ENCODE results near the gene TP63.

The TP63 gene

DNA sequence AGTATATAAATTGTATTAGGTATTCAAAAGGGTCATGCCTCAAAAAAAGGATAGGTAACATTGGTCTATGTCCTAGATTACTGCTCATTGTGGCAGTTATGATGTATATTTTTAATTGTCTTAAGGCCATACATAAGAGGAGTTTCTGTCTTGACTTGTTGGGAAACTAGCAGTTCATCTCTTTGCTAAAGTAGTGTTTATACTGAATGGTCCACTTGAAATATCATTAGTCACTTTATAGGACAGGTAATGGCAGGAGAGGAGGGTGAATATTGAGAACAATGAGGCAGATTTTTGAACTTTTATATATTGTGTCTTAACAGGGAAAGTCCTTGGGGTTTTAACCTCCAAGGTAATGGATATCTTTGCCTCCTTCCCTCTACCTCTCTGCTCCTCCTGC, 58.4 kb downstream of the TP63 start:
- Histone ChIP-seq H3K79me1 (ENCODE audit: low read length) (no peaks in the 10 kb centered on the region), H3K23ac (ENCODE audit: low read length) (no peak overlapping the region), H2AK5ac (ENCODE audit: low read length) (no peak overlapping the region), H4K12ac (ENCODE audit: low read depth, low read length) (no peak overlapping the region), H2BK5ac (ENCODE audit: low read depth, low read length, poor library complexity) (no peak overlapping the region), H3K4me2 (ENCODE audit: low read length) (no peak overlapping the region), H3K4me3 (ENCODE audit: low read depth, low read length) (no peak overlapping the region), H3K4ac (ENCODE audit: low read depth, low read length) (no peak overlapping the region), H3K14ac (ENCODE audit: low read length) (no peak overlapping the region), H3K9ac (ENCODE audit: low read length) (no peak overlapping the region), H4K8ac (ENCODE audit: low read depth, low read length) (no peak overlapping the region), H3K27ac (ENCODE audit: low read depth, low read length) (no peak overlapping the region), H3K27me3 (ENCODE audit: insufficient read depth, low read length) (no peaks in the 10 kb centered on the region), H3K79me2 (ENCODE audit: control insufficient read depth, insufficient read depth, low read length, poor library complexity) (no peaks in the 10 kb centered on the region), H4K91ac (ENCODE audit: low read depth, low read length) (no peak overlapping the region), H3K4me1 (ENCODE audit: control insufficient read depth in 1 of 2, insufficient read depth in 2 of 2, low read length in 2 of 2) (no peaks in the 10 kb centered on the region), H2AFZ (ENCODE audit: insufficient read depth, low read length, poor library complexity) (no peak overlapping the region), H3K9me3 (ENCODE audit: insufficient read depth, low read depth, low read length) (no peaks in the 10 kb centered on the region), H3K36me3 (ENCODE audit: control insufficient read depth in 1 of 2, insufficient read depth in 2 of 2, low read length in 2 of 2) (no peaks in the 10 kb centered on the region), H2BK12ac (ENCODE audit: low read length) (no peak overlapping the region), H2BK120ac (ENCODE audit: insufficient read depth, low read length, poor library complexity) (no peak overlapping the region), H3K18ac (ENCODE audit: low read length) (no peak overlapping the region)
- no peak for DNase-seq

GRCh38 chr3:189690237-189690636, 59.0 kb downstream of the TP63 start:
- Histone ChIP-seq H3K23ac (ENCODE audit: low read length) (no peak overlapping the region), H4K8ac (ENCODE audit: low read depth, low read length) (no peak overlapping the region), H4K12ac (ENCODE audit: low read depth, low read length) (no peak overlapping the region), H2BK5ac (ENCODE audit: low read depth, low read length, poor library complexity) (no peak overlapping the region), H3K27me3 (ENCODE audit: insufficient read depth, low read length) (no peaks in the 10 kb centered on the region), H3K18ac (ENCODE audit: low read length) (no peak overlapping the region), H4K91ac (ENCODE audit: low read depth, low read length) (no peak overlapping the region), H3K79me1 (ENCODE audit: low read length) (no peaks in the 10 kb centered on the region), H3K9me3 (ENCODE audit: insufficient read depth, low read depth, low read length) (no peaks in the 10 kb centered on the region), H3K79me2 (ENCODE audit: control insufficient read depth, insufficient read depth, low read length, poor library complexity) (no peaks in the 10 kb centered on the region), H2BK120ac (ENCODE audit: insufficient read depth, low read length, poor library complexity) (no peak overlapping the region), H2AK5ac (ENCODE audit: low read length) (no peak overlapping the region), H3K4me1 (ENCODE audit: control insufficient read depth in 1 of 2, insufficient read depth in 2 of 2, low read length in 2 of 2) (no peaks in the 10 kb centered on the region), H3K27ac (ENCODE audit: low read depth, low read length) (no peak overlapping the region), H3K36me3 (ENCODE audit: control insufficient read depth in 1 of 2, insufficient read depth in 2 of 2, low read length in 2 of 2) (no peaks in the 10 kb centered on the region), H3K14ac (ENCODE audit: low read length) (no peak overlapping the region), H3K9ac (ENCODE audit: low read length) (no peak overlapping the region), H3K4ac (ENCODE audit: low read depth, low read length) (no peak overlapping the region), H3K4me2 (ENCODE audit: low read length) (no peak overlapping the region), H2AFZ (ENCODE audit: insufficient read depth, low read length, poor library complexity) (no peak overlapping the region), H3K4me3 (ENCODE audit: low read depth, low read length) (no peak overlapping the region), H2BK12ac (ENCODE audit: low read length) (no peak overlapping the region)
- DNase-seq = no peak
- WGBS (ENCODE audit: extremely low coverage, insufficient coverage, insufficient read length) = no CpG with 5 or more reads among the region's 1 CpG

GRCh38 chr3:189690672-189691071, 59.5 kb downstream of the TP63 start:
- H3K27me3 ChIP-seq (ENCODE audit: insufficient read depth, low read length) = no peaks in the 10 kb centered on the region
- H4K91ac ChIP-seq (ENCODE audit: low read depth, low read length) = no peak overlapping the region
- no peak overlapping the region for H3K27ac ChIP-seq (ENCODE audit: low read depth, low read length)
- no peak overlapping the region for H3K4me2 ChIP-seq (ENCODE audit: low read length)
- H3K9me3 ChIP-seq (ENCODE audit: insufficient read depth, low read depth, low read length) = no peaks in the 10 kb centered on the region
- H4K12ac ChIP-seq (ENCODE audit: low read depth, low read length) = no peak overlapping the region
- no peak overlapping the region for H2BK12ac ChIP-seq (ENCODE audit: low read length)
- H3K18ac ChIP-seq (ENCODE audit: low read length) = no peak overlapping the region
- no peaks in the 10 kb centered on the region for H3K36me3 ChIP-seq (ENCODE audit: control insufficient read depth in 1 of 2, insufficient read depth in 2 of 2, low read length in 2 of 2)
- no peak overlapping the region for H4K8ac ChIP-seq (ENCODE audit: low read depth, low read length)
- no peak overlapping the region for H2AK5ac ChIP-seq (ENCODE audit: low read length)
- no peak overlapping the region for H2BK120ac ChIP-seq (ENCODE audit: insufficient read depth, low read length, poor library complexity)
- H3K79me1 ChIP-seq (ENCODE audit: low read length) = no peaks in the 10 kb centered on the region
- no peak overlapping the region for H3K4ac ChIP-seq (ENCODE audit: low read depth, low read length)
- H3K4me3 ChIP-seq (ENCODE audit: low read depth, low read length) = no peak overlapping the region
- no peak overlapping the region for H2BK5ac ChIP-seq (ENCODE audit: low read depth, low read length, poor library complexity)
- no CpG with 5 or more reads among the region's 2 CpGs for WGBS (ENCODE audit: extremely low coverage, insufficient coverage, insufficient read length)
- no peak overlapping the region for H3K14ac ChIP-seq (ENCODE audit: low read length)
- H2AFZ ChIP-seq (ENCODE audit: insufficient read depth, low read length, poor library complexity) = no peak overlapping the region
- no peaks in the 10 kb centered on the region for H3K4me1 ChIP-seq (ENCODE audit: control insufficient read depth in 1 of 2, insufficient read depth in 2 of 2, low read length in 2 of 2)
- H3K79me2 ChIP-seq (ENCODE audit: control insufficient read depth, insufficient read depth, low read length, poor library complexity) = no peaks in the 10 kb centered on the region
- no peak overlapping the region for H3K9ac ChIP-seq (ENCODE audit: low read length)
- DNase-seq = no peak
- H3K23ac ChIP-seq (ENCODE audit: low read length) = no peak overlapping the region

DNA sequence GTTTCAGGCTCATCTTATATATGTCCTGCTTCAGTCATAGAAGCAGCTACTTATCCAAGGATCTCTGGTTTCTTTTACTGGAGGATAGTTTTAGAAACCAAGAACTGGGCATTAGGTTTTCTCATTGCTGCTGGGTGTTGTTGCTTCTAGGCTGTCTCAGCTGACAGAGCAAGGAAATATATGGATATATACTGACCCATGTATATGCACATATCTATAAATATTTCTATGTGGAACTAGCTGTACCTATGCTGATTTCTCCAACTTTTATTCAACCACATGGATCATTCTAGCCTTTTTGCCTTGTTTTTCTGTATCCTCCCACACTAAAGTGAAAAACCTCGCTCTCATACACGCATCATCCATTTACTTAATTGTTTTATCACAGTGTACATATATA, 64.2 kb downstream of the TP63 start:
- Histone ChIP-seq H3K79me1 (ENCODE audit: low read length) (no peaks in the 10 kb centered on the region), H2BK5ac (ENCODE audit: low read depth, low read length, poor library complexity) (no peak overlapping the region), H3K23ac (ENCODE audit: low read length) (no peak overlapping the region), H2BK120ac (ENCODE audit: insufficient read depth, low read length, poor library complexity) (no peak overlapping the region), H4K8ac (ENCODE audit: low read depth, low read length) (no peak overlapping the region), H4K12ac (ENCODE audit: low read depth, low read length) (no peak overlapping the region), H3K18ac (ENCODE audit: low read length) (no peak overlapping the region), H3K4me2 (ENCODE audit: low read length) (no peak overlapping the region), H2AK5ac (ENCODE audit: low read length) (no peak overlapping the region), H3K4ac (ENCODE audit: low read depth, low read length) (no peak overlapping the region), H4K91ac (ENCODE audit: low read depth, low read length) (no peak overlapping the region), H3K9ac (ENCODE audit: low read length) (no peak overlapping the region), H3K27ac (ENCODE audit: low read depth, low read length) (no peak overlapping the region), H2BK12ac (ENCODE audit: low read length) (no peak overlapping the region), H2AFZ (ENCODE audit: insufficient read depth, low read length, poor library complexity) (no peak overlapping the region), H3K9me3 (ENCODE audit: insufficient read depth, low read depth, low read length) (no peaks in the 10 kb centered on the region), H3K4me3 (ENCODE audit: low read depth, low read length) (no peak overlapping the region), H3K27me3 (ENCODE audit: insufficient read depth, low read length) (no peaks in the 10 kb centered on the region), H3K36me3 (ENCODE audit: control insufficient read depth in 1 of 2, insufficient read depth in 2 of 2, low read length in 2 of 2) (no peaks in the 10 kb centered on the region), H3K4me1 (ENCODE audit: control insufficient read depth in 1 of 2, insufficient read depth in 2 of 2, low read length in 2 of 2) (no peaks in the 10 kb centered on the region), H3K14ac (ENCODE audit: low read length) (no peak overlapping the region), H3K79me2 (ENCODE audit: control insufficient read depth, insufficient read depth, low read length, poor library complexity) (no peaks in the 10 kb centered on the region)
- WGBS (ENCODE audit: extremely low coverage, insufficient coverage, insufficient read length) = no CpG with 5 or more reads among the region's 2 CpGs
- DNase-seq = no peak

Data from trophoblast cell (in vitro differentiated cells and primary cell).